CD14-positive monocyte (primary cell): ENCODE measurements around the gene GID8. TPM values are rescaled to one million over a fixed set of nuclear protein-coding genes. Genes with fewer than 3 reads are reported as not detected.

Experiments used
- DNase-seq, 3 donors: peaks; one replicate each; pipeline ENCODE4 v3.0.0-alpha.2; 2011 to 2022
- H2AFZ ChIP-seq: 2 replicates; pipeline ENCODE4 v1.6.0; 2012; ENCODE audit warnings: mild to moderate bottlenecking, low read depth, low read length, inconsistent platforms; ENCODE audit not compliant: insufficient read depth, poor library complexity, severe bottlenecking
- H3K27ac ChIP-seq, 2 donors: 1 replicate in 1 of 2; 2 replicates in 1 of 2; pipeline ENCODE4 v1.5.1; 2012 to 2013; ENCODE audit warnings: low read length in 2 of 2, control low read depth in 1 of 2, inconsistent platforms in 1 of 2, low read depth in 1 of 2, mild to moderate bottlenecking in 1 of 2
- H3K27me3 ChIP-seq, 2 donors: one replicate each; pipeline versions ENCODE4 v1.6.0 to v1.6.1; 2011 to 2013; ENCODE audit warnings: low read length in 2 of 2; ENCODE audit not compliant: control insufficient read depth in 2 of 2, insufficient read depth in 2 of 2
- H3K36me3 ChIP-seq, 2 donors: replicated peaks in 1 of 2; 1 replicate in 1 of 2; 2 replicates in 1 of 2; pipeline versions ENCODE4 v1.5.1 to v1.6.1; 2012 to 2013; ENCODE audit warnings: low read length in 2 of 2, control low read depth in 1 of 2, inconsistent platforms in 1 of 2, mild to moderate bottlenecking in 1 of 2; ENCODE audit not compliant: insufficient read depth in 2 of 2, control insufficient read depth in 1 of 2
- H3K4me1 ChIP-seq, 2 donors: 1 replicate in 1 of 2; 2 replicates in 1 of 2; pipeline versions ENCODE4 v1.5.1 to v1.6.1; 2012 to 2013; ENCODE audit warnings: low read length in 2 of 2, control low read depth in 1 of 2, inconsistent platforms in 1 of 2, mild to moderate bottlenecking in 1 of 2, moderate library complexity in 1 of 2; ENCODE audit not compliant: insufficient read depth in 2 of 2, control insufficient read depth in 1 of 2
- H3K4me2 ChIP-seq: replicated peaks from 2 replicates; pipeline ENCODE3; 2012; ENCODE audit warnings: low read length, moderate library complexity, mild to moderate bottlenecking; ENCODE audit not compliant: poor library complexity, severe bottlenecking; ENCODE audit errors: extremely low read depth
- H3K4me3 ChIP-seq, 3 experiments: fragments of 200-600 bp in 1 of 3; sonication (generic) in 1 of 3; replicated peaks in 1 of 3; 1 replicate in 2 of 3; 2 replicates in 1 of 3; pipeline ENCODE4 v1.5.1; 2011 to 2013; ENCODE audit warnings: low read length in 3 of 3, mild to moderate bottlenecking in 3 of 3, control low read depth in 2 of 3, low read depth in 2 of 3, inconsistent platforms in 1 of 3, moderate library complexity in 1 of 3
- H3K79me2 ChIP-seq: 2 replicates; pipeline ENCODE4 v1.6.0; 2012; ENCODE audit warnings: mild to moderate bottlenecking, control low read depth, inconsistent platforms, low read length, moderate library complexity; ENCODE audit not compliant: insufficient read depth
- H3K9ac ChIP-seq: 2 replicates; pipeline ENCODE4 v1.6.0; 2017; ENCODE audit warnings: low read length, mild to moderate bottlenecking; ENCODE audit not compliant: insufficient read depth, poor library complexity, severe bottlenecking
- H3K9me3 ChIP-seq, 2 donors: replicated peaks in 1 of 2; 1 replicate in 1 of 2; 2 replicates in 1 of 2; pipeline versions ENCODE4 v1.5.1 to v1.6.1; 2012 to 2013; ENCODE audit warnings: low read length in 2 of 2, control low read depth in 1 of 2; ENCODE audit not compliant: control insufficient read depth in 1 of 2, insufficient read depth in 1 of 2
- H4K20me1 ChIP-seq: 2 replicates; pipeline ENCODE4 v1.6.0; 2012; ENCODE audit warnings: mild to moderate bottlenecking, low read length, control low read depth, moderate library complexity; ENCODE audit not compliant: insufficient read depth
- H3K27ac Mint-ChIP-seq, 7 donors: one replicate each; pipeline ENCODE4 v1.8.0; 2020; ENCODE audit warnings: mild to moderate bottlenecking in 7 of 7, mixed read lengths in 7 of 7, moderate library complexity in 6 of 7, inconsistent platforms in 2 of 7
- H3K27me3 Mint-ChIP-seq, 3 donors: one replicate each; pipeline ENCODE4 v1.8.0; 2021 to 2022; ENCODE audit warnings: low read depth in 3 of 3, mild to moderate bottlenecking in 3 of 3, mixed read lengths in 3 of 3, moderate library complexity in 3 of 3, inconsistent platforms in 1 of 3
- H3K36me3 Mint-ChIP-seq, 2 donors: one replicate each; pipeline ENCODE4 v1.8.0; 2020; ENCODE audit warnings: mixed read lengths in 2 of 2, inconsistent platforms in 1 of 2, mild to moderate bottlenecking in 1 of 2
- H3K4me1 Mint-ChIP-seq: one replicate; pipeline ENCODE4 v1.8.0; 2020; ENCODE audit warnings: mild to moderate bottlenecking, mixed read lengths
- H3K4me3 Mint-ChIP-seq, 2 donors: one replicate each; pipeline ENCODE4 v1.8.0; 2020; ENCODE audit warnings: mild to moderate bottlenecking in 2 of 2, mixed read lengths in 2 of 2, moderate library complexity in 1 of 2
- H3K9me3 Mint-ChIP-seq, 7 donors: one replicate each; pipeline ENCODE4 v1.8.0; 2020 to 2022; ENCODE audit warnings: mixed read lengths in 7 of 7, mild to moderate bottlenecking in 6 of 7, moderate library complexity in 6 of 7, inconsistent platforms in 2 of 7
- CTCF ChIP-seq: fragments of 200-600 bp; IDR thresholded peaks from one replicate; pipeline ENCODE4 v1.8.0; 2022; ENCODE audit warnings: antibody characterized with exemption, mild to moderate bottlenecking
- WGBS: methylation state at CpG from one replicate; pipeline ENCODE4 v1.1.5; 2013; ENCODE audit warnings: missing lambda C conversion rate; ENCODE audit not compliant: insufficient coverage; 5-methylcytosine and 5-hydroxymethylcytosine counted together
- intact Hi-C, 2 donors: fragments of 100-400 bp; cut with micrococcal nuclease; formaldehyde crosslinking; loops; one replicate each; pipeline versions ENCODE4 v1.15.0 to v1.15.1; 2023
- polyA plus RNA-seq, 3 donors: library from polyadenylated mRNA; depleted of rRNA in 1 of 3; unstranded in 2 of 3; stranded (reverse) in 1 of 3; fragments of 300-500 nt in 2 of 3; fragments of >200 nt in 1 of 3; fragmentation: Illumina TruSeq in 2 of 3; gene quantifications; 1 replicate in 2 of 3; 2 replicates in 1 of 3; pipeline ENCODE4 v1.2.3, GENCODE V29; 2012 to 2021

GID8 gene
- polyA plus RNA-seq, 3 donors = 12.4 to 19.7 (median 12.7) TPM

- TF ChIP-seq CTCF = no peak
- Histone ChIP-seq H3K36me3 (peaks cover 57 to 70% of the 10 kb centered on the region in 2 donors), H3K4me2 (no peak overlapping the region), H3K4me3 (no peak overlapping the region), H3K4me1 (peaks cover 0 to 7% of the 10 kb centered on the region in 2 donors), H3K27ac (no peak overlapping the region), H3K9ac (no peak overlapping the region), H3K27me3 (no peaks in the 10 kb centered on the region), H2AFZ (no peak overlapping the region), H4K20me1 (peaks cover 52% of the 10 kb centered on the region), H3K79me2 (no peaks in the 10 kb centered on the region), H3K9me3 (no peaks in the 10 kb centered on the region)
- WGBS = 62% methylated on average over 9 of the region's 16 CpGs
- intact Hi-C loops = no loop called here
- peaks cover 58 to 62% of the 10 kb centered on the region in 2 donors for H3K36me3 Mint-ChIP-seq
- DNase-seq = no peak
- no peak overlapping the region for H3K4me3 Mint-ChIP-seq
- H3K27me3 Mint-ChIP-seq = peaks cover 0 to 5% (median 1%) of the 10 kb centered on the region in 3 donors
- peaks cover 9% of the 10 kb centered on the region for H3K4me1 Mint-ChIP-seq
- H3K9me3 Mint-ChIP-seq = no peaks in the 10 kb centered on the region
- no peak overlapping the region for H3K27ac Mint-ChIP-seq
These were observed 38.8 kb upstream of the GID8 start for GRCh38 chr20:62898970-62899632.

GRCh38 chr20:62899633-62900051 is 38.3 kb upstream of the GID8 start:
- no peak overlapping the region for H3K4me2 ChIP-seq
- no peaks in the 10 kb centered on the region for H3K9me3 ChIP-seq
- peaks cover 0 to 5% (median 1%) of the 10 kb centered on the region in 3 donors for H3K27me3 Mint-ChIP-seq
- 22% methylated on average over 5 of the region's 6 CpGs for WGBS
- H3K4me1 ChIP-seq = peaks cover 0 to 7% of the 10 kb centered on the region in 2 donors
- no peak overlapping the region for H3K4me3 ChIP-seq
- no peaks in the 10 kb centered on the region for H3K9me3 Mint-ChIP-seq
- peaks cover 9% of the 10 kb centered on the region for H3K4me1 Mint-ChIP-seq
- peaks cover 56 to 62% of the 10 kb centered on the region in 2 donors for H3K36me3 Mint-ChIP-seq
- DNase-seq = no peak
- peaks cover 56% of the 10 kb centered on the region for H4K20me1 ChIP-seq
- H2AFZ ChIP-seq = no peak overlapping the region
- TF ChIP-seq CTCF = no peak
- no peaks in the 10 kb centered on the region for H3K27me3 ChIP-seq
- H3K27ac Mint-ChIP-seq = peak overlapping the region in 1 of 7 donors; percentile 50
- H3K79me2 ChIP-seq = no peaks in the 10 kb centered on the region
- no peak overlapping the region for H3K4me3 Mint-ChIP-seq
- H3K27ac ChIP-seq = no peak overlapping the region
- H3K36me3 ChIP-seq = peaks cover 56 to 70% of the 10 kb centered on the region in 2 donors
- no peak overlapping the region for H3K9ac ChIP-seq
- intact Hi-C loops = loop anchor here (1.0 to 2.0 kb wide), 2 partner anchors 109 to 110 kb away; no protein-coding TSS in a partner anchor
